ENCODE data around the gene ATXN10.

Gene ATXN10

DNA sequence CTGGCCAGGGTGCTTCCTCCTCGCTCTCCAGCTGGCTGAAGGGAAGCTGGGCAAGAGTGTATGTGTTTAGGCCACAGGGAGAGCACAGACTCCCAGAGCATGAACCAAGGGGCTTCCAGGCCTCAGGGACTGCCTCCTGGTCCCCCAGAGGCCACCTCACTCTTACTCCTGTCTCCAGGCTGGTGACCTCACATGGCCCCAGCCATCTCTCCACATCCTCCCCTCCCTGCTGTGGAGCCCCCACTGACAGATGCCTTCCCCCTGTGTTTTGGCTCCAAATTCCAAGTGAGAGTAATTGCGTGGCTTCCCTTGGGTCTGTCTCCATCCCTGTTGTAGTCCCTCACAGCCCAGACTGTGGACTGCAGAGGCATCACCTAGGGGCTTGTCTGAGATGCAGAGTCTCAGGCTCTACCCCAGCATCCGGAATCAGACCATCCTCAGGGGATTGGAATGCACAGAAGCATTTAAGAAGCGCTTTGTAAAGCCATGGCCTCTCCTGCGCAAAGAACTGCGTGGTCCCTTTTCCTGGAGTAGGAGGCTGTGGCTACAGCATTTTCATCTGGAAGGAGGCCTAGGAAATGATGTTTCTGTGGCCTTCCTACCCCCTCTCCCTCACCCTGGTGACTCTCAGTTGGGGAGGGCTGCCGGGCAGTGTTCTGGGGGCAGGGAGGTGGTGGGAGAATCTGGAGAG lies 91.1 kb downstream of the ATXN10 start:
- DNase-seq: no peak

DNA sequence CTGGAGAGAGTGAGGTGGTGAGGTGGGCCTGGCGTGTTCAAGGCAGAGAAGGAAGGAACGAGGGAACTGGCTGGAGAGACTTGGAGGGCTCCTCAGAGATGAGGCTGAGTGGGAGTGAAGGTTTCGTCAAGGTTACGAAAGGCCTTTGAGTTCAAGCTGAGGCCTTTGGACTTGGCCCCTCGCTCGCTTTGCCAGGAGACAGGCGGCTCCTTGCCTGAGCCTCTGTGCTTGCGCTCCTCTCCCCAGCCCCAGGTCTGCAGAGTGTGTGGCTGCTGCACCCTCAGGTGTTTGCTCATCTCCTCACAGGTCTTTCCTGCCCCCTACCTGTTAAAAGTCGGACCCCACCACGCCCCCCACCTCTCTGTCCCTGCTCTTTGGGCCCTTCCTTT lies 91.6 kb downstream of the ATXN10 start:
- no peak for DNase-seq

DNA sequence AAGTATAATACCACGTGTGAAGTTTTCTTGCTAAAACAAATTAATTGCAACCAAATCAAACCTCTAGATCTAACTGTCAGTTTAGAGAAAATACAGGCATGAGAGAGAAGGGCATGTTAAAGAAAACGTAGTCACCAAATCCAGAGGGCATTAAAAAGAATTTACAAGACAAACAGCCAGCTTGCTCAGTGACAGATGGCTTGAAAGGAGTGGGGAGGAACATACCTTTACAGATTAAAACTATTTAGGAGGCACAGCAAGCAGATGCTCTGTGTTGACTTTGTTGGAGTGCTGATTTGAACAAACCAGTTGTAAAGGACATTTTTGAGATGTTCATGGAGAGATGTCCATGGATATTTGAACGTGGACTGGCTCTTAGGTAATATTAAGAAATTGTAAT lies 96.9 kb downstream of the ATXN10 start:
- no peak for DNase-seq

DNA sequence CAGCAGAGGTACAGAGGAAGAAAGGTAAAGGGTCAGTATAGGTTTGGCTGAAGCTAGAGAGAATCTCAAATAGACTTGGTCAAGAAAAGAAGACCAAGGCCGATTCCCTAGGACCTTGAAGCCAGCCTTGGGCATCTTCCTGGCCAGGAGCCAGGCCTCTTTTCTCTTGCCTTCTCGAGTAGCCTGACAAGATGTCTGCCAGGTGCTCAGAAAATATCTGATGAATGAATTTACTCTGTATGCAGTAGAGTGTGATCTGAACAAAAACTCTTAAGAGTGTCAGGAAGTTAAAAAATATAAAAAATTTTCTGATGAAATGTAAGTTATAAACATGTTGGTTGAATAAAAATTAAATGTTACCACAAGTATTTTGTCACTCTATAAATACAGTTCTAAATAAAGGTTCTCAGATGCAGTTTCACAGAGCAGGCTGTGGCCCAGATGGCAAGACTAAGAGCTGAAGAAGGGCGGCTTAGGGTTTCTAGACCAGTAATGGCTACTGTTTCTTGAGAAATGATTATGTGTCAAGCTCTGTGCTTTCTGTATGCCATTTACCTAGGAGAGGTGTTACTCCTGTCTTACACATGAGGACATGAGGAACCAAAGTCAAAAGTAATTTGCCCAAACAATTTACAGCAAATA lies 98.1 kb downstream of the ATXN10 start:
- DNase-seq: no peak

DNA sequence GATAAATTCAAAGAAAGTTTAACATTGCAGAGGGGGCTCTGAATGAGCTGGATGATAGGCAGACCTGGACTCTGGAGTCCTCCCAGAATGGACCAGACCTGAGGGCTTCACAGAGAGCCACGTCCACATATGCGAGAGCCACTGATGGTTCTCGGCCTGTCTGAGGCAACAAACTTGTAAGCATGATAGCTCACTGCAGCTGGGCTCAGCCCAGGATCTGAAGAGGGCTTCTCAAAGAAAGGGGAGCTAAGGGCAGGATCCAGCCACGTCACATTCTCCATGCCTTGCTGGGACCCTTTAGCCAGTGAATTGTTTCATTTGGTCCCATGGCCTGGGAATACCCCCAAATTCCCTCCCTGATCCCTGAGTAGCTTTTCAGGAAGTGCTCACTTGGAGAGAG lies 98.9 kb downstream of the ATXN10 start:
- no peak for DNase-seq

DNA sequence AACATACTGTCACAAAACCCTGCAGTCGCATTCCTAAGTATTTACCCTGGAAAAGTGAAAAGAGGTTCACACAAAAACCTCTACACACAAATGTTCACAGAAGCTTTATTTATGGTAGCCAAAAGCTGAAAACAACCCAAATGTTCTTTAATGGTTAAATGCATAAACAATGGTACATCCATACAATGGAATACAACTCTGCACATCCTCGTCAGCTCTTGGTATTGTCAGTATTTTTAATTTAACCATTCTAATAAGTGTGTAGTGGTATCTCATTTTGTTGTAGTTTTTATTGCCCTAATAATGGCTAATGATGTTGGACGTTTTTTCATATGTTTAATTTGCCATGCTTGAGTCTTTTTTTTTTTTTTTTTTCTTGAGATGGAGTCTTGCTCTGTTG lies 99.4 kb downstream of the ATXN10 start:
- no peak for DNase-seq

DNA sequence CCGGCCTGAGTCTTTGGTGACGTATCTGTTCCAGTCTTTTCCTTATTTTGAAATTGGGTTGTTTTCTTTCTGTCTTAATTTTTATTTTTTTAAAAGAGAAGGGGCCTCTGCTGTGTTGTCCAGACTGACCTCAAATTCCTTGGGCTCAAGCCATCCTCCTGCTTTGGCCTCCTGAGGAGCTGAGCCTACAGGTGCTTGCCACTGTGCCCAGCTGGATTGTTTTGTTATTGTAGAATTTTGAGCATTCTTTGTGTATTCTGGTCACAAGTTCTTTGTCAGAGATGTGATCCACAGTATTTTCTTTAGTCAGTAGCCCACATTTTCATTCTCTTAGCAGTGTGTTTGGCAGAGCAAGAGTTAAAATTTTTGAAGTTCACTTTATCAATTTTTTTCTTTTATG lies 100.1 kb downstream of the ATXN10 start:
- no peak for DNase-seq

DNA sequence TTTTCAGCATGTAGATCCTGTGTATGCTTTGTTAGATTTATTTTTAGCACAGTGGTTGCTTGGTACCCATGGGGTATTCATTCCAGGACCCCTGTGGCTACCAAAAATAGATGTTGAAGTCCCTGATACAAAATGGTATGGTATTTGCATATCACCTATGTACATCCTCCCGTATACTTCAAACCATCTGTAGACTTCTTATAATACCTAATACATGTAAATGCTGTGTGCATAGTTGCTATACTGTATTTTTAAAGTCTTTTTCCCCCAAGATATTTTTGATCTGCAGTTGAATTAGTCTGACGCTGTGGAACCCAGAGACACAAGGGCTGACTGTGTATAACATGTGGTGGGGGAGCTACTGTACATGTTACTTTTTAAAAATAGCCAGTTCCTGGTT lies 101.1 kb downstream of the ATXN10 start:
- DNase-seq: no peak

DNA sequence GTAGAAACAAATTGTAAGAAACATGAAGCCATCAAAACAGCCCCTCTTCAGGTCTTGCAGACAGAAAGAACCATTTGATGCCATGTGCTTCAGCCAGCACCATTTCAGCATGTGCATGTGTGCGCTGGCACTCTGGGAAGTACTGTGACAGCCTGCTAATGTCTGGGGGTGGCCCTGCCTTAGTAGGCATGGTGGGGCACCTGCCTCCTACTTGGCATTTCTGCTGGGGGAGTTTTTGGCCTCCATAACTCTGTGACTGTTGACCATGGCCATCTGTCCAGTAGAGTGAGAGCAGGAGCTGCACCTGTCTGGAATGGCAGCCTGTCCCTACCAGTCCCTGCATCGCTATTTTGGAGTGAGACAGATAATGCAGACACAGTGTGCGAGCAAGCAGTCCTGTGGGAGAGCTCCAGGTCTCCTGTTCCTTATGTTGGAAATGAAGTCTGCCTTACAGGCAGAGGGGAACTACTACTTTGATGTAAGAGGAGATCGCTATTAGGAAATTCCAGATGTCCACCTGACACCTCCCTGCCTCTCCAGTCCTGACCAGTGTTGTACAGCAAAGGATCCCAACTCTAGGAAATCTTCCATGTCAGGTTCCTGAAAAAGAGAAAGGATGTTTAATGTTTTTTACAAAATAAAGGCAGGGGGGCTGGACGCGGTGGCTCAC lies 102.5 kb downstream of the ATXN10 start:
- no peak for DNase-seq

DNA sequence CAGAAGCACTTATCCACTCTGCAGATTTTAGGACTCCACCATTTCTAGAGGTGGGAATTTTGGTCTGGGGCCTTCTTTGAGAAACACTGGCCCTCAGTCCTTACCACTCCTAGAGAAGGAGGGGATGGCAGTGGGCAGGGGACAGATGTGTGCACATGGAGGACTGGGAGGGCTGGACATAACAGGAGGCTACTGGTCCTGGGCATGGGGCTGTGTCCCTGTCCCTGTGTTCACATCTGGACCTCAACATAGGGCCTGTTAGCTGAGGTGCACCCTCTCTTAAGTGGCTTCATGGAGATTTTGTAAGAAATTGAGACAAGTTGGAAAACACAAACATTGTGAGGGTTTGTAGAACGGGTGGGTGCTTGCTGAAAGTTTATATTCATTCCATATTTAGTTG lies 103.4 kb downstream of the ATXN10 start:
- no peak for DNase-seq

DNA sequence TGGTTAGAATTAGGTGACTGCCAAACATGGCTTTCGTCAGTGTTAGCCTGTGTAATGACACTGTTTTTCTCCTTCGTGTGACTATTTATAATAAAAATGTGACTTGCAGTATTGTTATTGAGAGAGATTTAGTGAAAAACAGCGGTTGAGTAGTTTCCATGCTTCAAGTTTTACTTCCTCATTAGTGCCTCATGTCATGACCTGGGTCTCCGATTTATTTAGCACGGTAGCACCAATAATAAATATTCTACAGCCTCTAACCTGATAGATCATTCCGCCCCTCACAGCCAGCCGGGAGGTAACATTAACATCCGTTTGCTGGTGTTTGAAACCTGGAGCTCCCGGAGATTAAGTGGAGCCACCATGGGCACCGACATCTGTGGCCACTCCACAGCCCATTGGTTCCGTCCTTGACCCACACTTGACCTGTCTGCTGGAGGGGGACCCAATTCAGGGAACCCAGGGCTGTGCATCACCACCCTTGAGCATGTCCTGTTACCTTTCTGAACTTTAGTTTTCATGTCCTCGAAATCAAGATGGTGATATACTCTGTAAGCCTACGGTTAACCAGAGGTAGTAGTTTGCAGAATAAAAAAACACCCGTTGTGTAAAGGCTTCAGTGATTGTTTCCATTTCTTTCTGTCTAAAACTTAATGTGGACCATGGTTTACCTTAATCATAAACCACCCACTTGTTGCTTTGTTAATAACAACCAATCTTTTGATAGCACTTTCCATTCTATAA lies 104.1 kb downstream of the ATXN10 start:
- DNase-seq: no peak

DNA sequence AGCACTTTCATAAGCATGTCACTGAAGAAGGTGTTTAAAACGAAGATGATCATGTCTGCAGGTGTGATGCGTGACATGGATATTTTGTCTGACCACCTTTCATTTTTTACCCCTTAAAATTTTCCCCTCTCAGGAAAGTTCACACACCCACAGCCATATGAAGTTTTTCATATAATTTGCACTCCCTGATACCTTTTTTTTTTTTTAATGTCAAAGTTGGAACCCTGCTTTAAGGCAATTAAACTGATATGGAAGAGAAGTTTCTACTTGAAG lies 104.6 kb downstream of the ATXN10 start:
- DNase-seq: no peak

DNA sequence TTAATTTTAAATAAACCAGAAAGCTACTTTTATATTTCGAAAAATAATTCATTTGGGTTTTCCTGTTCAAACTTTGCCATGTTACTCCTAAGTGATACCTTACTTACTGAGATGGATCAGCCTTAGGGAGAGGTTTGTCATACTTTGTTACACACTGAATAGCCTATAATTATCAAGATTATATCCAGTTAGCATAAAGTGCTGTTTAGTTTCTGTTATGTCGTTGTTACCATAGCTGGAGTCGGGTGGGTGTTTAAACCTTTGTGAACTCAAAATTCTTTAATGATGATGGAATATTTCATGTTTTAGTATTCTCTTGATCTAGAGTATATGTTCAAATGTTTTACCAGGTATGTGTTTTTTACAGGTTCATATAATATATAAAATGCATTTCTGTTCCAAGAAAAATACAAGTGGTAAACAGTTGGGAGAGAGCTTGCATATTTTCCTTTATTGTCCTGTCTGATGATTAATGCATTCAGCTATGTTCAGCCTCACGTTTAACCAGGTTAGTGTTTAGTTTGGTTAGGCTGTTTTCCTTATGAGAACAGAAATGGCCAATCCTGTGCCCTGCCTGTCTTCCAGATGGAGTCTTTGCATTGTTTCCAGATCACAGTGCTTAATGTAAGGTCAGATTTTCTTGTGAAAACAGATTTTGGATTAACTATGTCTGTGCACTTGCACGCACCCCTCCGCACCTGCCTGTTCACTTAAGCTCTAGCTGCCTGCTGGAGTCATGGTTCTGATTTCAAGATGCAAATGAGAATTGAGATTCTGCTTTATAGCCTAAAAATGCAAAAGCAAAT lies 105.6 kb downstream of the ATXN10 start:
- DNase-seq: no peak

DNA sequence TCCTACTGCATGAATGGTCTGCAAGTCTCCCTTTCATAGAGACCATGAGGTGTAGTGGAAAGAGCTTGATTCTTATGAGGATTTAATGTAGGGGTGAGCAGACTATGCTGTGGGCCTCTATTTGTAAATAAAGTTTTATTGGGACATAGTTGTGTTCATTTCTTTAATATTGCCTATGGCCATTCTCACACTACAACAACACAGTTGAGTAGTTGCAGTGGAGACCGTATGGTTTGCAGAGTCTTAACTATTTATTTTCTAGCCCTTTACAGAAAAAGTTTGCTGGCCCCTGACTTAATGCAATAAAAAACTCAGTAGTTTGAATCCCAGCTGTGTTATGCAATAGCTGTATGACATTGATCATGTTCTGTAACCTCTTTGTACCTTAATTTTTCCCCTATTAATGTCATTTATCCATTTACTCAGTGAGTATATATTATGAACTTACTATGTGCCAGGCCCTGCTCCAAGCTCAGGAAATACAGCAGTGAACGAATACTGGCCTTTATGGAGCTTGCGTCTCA lies 106.3 kb downstream of the ATXN10 start:
- DNase-seq: no peak

DNA sequence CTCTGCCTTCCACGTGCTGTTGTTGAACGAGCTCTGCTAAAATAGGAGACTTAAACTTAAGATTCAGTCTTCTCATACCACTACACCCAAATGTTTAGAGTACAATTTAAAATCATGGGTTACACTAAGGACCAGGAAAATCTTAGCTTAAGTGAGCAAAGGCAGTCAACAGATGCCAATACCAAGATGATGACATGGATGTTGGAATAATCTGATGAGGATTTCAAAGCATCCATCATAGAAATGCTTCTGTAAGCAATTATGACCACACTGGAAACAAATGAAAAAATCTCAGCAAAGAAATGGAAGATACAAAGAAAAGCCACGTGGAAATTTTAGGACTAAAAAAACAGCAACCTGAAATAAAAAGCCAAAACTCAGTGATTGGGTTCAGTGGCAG lies 109.8 kb downstream of the ATXN10 start:
- no peak for DNase-seq

DNA sequence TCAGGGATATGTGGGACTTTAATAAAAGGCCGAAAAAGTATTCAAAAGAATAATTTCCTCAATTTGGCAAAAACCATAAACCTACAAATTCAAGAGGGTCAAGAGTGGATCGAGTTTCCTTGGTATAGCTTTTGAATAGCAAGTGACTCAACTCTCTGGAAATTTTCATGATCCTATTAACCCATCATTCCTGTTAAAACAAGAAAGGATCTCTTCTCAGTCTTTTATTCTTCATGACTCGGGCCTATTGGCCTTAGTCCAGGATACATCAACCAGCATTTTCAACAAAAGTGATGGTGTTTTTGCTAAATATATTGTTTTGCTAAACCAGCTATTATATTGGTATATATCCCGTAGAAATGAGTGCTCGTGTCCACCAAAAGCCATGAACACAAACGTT lies 110.3 kb downstream of the ATXN10 start:
- no peak for DNase-seq

DNA sequence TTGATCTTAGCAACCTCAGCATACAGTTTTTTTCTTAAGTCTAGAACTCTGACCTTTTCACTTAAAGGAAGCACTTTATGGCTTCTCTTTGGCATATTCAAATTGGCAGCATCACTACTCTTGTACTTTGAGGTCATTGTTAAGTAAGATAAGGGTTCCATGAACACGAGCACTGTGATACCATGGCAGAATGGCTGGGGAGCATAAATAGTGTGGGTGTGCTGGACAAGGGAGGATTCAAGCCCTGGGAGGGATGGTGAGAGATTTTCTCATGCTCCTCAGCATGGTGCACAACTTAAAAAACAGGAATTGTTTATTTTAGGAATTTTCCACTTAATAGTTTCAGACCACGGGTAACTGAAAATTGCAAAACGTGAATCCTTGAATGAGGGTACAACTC lies 111.4 kb downstream of the ATXN10 start:
- no peak for DNase-seq

DNA sequence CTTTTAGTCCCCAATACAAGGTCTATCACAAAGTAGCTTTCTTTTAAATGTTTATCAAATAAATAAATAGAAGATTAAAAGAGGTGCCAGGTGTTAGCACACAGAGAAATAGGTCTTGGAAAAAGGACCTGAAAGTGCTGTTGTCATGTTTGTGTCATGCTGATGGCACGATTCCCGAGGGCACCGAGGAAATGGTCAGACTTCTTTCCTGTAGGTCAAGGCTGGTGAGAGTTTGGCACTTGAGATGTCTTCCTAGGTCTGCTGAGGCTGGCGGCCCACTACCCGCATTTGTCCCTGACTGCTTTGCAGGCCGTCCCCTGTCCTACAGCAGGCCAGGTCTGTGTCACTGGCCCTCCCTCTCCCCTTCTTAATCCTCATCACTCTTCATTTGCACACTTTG lies 112.1 kb downstream of the ATXN10 start:
- peak; percentile 1 for DNase-seq

DNA sequence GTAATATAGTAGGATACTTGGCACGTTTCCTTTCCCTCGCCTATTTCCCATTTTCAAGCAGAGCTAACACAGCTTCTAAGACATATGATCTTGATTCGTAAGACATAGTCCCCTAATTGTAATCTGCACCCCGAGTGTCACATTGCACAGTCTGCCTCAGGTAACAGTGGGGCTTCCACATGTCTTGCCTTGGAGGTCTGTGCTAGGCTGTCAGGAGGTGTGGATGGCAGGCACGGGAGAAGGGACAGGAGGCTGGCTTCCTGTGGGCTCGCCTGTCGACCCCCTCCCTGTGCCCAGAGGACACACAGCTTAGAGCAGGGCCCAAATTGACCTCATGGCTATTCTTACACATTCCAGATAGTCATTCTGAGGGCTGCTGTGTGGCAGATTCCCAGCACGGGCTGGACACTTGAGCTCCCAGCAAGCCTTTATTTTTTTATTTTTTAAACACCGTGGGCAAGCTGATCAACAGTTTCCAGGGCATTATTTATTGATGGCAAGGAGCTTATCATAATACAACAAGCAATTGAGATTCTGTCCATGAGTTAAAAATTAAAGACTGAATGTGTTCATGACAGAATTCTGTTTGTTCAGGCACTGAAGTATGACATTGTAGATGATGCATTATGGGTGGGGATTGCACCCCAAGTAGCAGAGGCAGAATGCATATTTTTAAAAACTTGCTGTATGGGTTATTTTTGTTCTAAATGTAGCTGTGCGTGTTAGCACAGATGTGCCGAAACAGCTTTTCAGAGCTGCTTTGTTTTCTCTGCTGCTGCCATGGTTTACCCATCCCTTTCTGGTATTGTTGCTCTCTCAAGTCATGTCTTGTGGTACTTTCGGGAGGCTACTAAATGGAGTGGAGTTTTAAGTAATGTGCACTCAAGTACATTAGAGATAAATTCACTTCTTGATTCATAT lies 113.0 kb downstream of the ATXN10 start:
- DNase-seq: no peak

DNA sequence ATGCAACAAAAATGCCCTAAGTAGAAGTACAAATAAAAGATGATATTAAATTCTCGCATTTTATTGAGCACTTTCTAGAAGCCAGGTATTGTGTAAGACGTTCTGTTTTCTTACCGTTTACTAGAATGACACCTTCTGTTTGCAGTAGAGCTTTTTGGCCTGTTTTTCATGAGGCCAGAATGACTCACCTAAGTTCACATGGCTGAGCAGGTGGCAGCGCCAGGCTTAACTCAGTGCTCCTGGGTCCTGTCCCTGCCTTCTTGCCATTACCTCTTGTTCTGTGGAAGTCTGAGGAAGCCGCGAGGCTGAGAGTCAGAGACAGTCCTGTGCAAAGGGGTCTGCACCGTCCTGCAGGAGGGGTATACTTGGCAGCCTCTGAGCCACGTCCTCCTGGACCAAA lies 113.8 kb downstream of the ATXN10 start:
- no peak for DNase-seq

DNA sequence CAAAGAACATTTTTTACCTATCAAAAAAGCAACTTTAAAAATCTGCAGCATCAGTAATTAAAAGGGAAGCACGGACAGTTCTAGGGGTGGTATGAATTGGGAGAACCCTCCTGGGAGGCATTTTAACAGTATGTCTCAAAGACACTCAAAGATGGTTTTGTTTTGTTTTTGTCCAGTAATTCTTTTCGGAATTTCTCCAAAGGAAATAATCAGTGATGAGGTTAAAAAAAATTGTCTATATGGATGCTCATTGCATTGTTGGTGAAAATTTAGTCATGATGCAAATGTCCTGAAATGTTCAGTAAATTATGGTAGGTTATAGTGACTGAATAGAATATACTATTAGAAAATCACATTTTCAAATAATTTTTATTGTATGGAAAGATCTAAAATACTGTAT lies 115.1 kb downstream of the ATXN10 start:
- no peak for DNase-seq

DNA sequence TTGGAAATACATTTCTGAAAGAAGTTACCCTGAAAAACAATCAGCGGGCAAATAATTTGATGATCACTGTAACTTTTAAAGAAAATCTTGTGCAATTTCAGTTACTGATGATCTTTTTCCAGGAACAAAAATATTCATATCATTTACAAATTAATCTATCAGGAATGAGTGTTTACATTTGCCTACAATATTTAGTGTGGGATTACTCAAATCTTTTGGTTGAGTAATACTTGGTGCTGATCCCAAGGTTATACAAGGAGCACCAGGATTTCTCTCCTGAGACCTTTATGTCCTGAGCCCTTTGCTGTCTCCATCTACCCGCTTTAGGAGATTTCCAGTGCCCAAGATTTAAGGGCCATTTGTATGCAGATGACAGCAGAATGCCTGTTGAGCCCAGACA lies 116.1 kb downstream of the ATXN10 start:
- no peak for DNase-seq

Data from suppressor macrophage treated with lipopolysaccharide for 4 hours (primary cell).